Transverse colon (tissue), 4 donors: Measurements from ENCODE around the gene USP38.

Experiments used
- CTCF ChIP-seq, 5 experiments: fragments of 200-600 bp in 3 of 5; fragments of 450-650 bp in 2 of 5; sonication (generic) in 3 of 5; IDR thresholded peaks; 1 replicate in 2 of 5; 2 replicates in 3 of 5; pipeline ENCODE4 v1.5.1; 2016 to 2017; ENCODE audit warnings: antibody characterized with exemption in 5 of 5, inconsistent platforms in 3 of 5, mild to moderate bottlenecking in 2 of 5, moderate library complexity in 1 of 5
- EP300 ChIP-seq: sonication (generic); formaldehyde crosslinking; IDR thresholded peaks from one replicate; pipeline ENCODE4 v1.6.1; 2017; ENCODE audit warnings: antibody characterized with exemption, low read depth
- POLR2A ChIP-seq: fragments of 450-650 bp; IDR thresholded peaks from one replicate; pipeline ENCODE4 v1.6.1; 2016; ENCODE audit warnings: antibody characterized with exemption, mild to moderate bottlenecking, moderate library complexity
- POLR2AphosphoS5 ChIP-seq, 3 donors: sonication (generic); formaldehyde crosslinking; IDR thresholded peaks; one replicate each; pipeline ENCODE4 v1.6.1; 2016; ENCODE audit warnings: antibody characterized with exemption in 3 of 3

- TF ChIP-seq CTCF (IDR thresholded peaks at IDR 0.05) (no peak), POLR2AphosphoS5 (IDR thresholded peaks at IDR 0.05) (no peak), POLR2A (no peak), EP300 (no peak)
Measured at GRCh38 chr4:143224255-143224654, 39.5 kb downstream of the USP38 start.
